Loucy (cell line): ENCODE data around the gene TBCD.

Experiments
- EZH2phosphoT487 ChIP-seq: fragments of 200-600 bp; IDR thresholded peaks from 2 replicates; pipeline ENCODE4 v1.6.1; 2018; ENCODE audit warnings: antibody characterized with exemption, mild to moderate bottlenecking, moderate library complexity, borderline replicate concordance
- TF ChIP-seq, protein P1 (sequence below): fragments of 200-600 bp; sonication (generic); conservative IDR thresholded peaks from 2 replicates; pipeline ENCODE4 v1.5.1; 2014; ENCODE audit warnings: mild to moderate bottlenecking, antibody characterized with exemption, low read length

DNA sequence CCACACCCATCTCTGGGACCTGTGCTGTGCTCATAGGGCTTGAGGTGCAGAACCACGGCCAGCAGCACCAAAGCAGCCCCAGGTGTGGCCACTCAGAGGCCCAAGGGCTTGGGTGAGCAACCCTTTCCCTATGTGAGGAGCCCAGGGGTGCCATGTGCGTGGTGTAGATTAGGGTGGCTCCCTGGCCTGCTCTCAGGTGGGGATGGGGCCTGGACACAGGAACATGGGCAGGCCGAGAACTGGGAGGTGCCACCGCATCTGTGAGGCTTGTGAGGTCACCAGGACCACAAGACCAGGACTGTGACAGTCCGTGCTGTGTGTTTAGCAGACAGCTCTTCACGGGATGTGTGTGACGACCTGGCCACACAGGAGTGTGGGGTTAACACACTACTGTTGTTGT is 191.5 kb downstream of the TBCD start:
- TF ChIP-seq, protein P1, sequence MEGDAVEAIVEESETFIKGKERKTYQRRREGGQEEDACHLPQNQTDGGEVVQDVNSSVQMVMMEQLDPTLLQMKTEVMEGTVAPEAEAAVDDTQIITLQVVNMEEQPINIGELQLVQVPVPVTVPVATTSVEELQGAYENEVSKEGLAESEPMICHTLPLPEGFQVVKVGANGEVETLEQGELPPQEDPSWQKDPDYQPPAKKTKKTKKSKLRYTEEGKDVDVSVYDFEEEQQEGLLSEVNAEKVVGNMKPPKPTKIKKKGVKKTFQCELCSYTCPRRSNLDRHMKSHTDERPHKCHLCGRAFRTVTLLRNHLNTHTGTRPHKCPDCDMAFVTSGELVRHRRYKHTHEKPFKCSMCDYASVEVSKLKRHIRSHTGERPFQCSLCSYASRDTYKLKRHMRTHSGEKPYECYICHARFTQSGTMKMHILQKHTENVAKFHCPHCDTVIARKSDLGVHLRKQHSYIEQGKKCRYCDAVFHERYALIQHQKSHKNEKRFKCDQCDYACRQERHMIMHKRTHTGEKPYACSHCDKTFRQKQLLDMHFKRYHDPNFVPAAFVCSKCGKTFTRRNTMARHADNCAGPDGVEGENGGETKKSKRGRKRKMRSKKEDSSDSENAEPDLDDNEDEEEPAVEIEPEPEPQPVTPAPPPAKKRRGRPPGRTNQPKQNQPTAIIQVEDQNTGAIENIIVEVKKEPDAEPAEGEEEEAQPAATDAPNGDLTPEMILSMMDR = no peak
- no peak for TF ChIP-seq EZH2phosphoT487
